Measurements from ENCODE around the gene RIPPLY1.

DNA sequence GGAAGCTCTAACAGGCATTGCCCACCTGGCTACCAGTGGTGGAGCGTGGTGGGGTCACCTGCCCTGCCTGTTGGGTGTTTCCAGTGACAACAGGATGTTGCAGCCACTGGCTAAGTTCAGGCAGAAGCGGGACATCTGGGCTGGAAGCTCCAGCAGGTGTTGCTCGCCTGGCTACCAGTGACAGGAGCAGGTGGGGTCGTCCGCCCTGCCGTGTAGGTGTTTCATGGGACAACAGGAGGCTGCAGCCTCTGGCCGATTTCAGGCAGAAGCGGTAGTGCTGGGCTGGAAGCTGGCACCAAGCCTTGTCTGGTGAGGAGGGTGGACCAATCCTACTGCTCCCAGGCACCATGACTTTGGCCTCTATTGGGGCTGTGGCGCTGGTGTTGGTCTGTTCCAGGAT, 39.4 kb downstream of the RIPPLY1 start:
- TF ChIP-seq, protein P1, sequence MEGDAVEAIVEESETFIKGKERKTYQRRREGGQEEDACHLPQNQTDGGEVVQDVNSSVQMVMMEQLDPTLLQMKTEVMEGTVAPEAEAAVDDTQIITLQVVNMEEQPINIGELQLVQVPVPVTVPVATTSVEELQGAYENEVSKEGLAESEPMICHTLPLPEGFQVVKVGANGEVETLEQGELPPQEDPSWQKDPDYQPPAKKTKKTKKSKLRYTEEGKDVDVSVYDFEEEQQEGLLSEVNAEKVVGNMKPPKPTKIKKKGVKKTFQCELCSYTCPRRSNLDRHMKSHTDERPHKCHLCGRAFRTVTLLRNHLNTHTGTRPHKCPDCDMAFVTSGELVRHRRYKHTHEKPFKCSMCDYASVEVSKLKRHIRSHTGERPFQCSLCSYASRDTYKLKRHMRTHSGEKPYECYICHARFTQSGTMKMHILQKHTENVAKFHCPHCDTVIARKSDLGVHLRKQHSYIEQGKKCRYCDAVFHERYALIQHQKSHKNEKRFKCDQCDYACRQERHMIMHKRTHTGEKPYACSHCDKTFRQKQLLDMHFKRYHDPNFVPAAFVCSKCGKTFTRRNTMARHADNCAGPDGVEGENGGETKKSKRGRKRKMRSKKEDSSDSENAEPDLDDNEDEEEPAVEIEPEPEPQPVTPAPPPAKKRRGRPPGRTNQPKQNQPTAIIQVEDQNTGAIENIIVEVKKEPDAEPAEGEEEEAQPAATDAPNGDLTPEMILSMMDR (IDR thresholded peaks at IDR 0.05): no peak
- no peak for TF ChIP-seq POLR2AphosphoS5 (IDR thresholded peaks at IDR 0.05)
- TF ChIP-seq EP300 (IDR thresholded peaks at IDR 0.05): no peak
